Epithelial cell of proximal tubule (primary cell): ENCODE measurements around the gene ZFYVE1. TPM values are rescaled to one million over a fixed set of nuclear protein-coding genes. Genes with fewer than 3 reads are reported as not detected.

Experiments
- DNase-seq: peaks from one replicate; pipeline ENCODE4 v3.0.0-alpha.2; 2011; ENCODE audit warnings: low read depth
- H3K4me3 ChIP-seq: 2 replicates; pipeline ENCODE4 v1.5.1; 2011; ENCODE audit warnings: low read depth, mild to moderate bottlenecking, low read length
- total RNA-seq: library from RNA; depleted of rRNA; stranded (reverse); fragments of >200 nt; gene quantifications from 2 replicates; pipeline ENCODE4 v1.2.3, GENCODE V29; 2015
- TF ChIP-seq, protein P1 (sequence below): conservative IDR thresholded peaks from 2 replicates; pipeline ENCODE4 v1.5.1; 2012; ENCODE audit warnings: low read depth, mild to moderate bottlenecking, low read length

ZFYVE1 gene
- total RNA-seq, 1 donor from 2014 or later = 10.1 TPM

DNA sequence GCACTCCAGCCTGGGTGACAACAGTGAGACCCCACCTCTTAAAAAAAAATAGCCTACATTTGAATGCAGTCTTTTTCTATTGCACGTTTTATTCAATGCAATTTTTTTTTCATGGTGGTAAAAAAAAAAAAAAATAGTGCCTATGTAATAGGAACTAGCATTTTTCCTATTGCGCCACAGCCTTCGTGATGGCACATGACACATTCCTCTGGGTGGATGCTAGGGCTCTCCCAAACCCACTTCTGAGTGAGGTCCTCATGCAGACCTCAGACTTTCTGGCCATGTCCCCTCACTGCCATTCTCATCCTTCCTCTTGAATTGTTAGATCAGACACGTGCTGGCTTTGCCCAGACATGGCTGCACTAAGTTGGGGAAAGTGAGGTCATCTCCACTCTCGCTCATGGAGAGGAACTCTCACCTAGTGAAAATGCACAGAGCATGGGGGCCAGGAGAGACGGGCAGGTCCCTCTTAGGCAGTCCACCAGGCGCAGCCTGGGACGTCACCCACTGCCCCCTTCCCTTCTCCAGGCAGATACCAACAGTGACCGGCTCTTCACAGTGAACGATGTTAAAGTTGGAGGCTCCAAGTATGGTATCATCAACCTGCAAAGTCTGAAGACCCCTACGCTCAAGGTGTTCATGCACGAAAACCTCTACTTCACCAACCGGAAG is 81.4 kb downstream of the ZFYVE1 start:
- DNase-seq = no peak
- TF ChIP-seq, protein P1, sequence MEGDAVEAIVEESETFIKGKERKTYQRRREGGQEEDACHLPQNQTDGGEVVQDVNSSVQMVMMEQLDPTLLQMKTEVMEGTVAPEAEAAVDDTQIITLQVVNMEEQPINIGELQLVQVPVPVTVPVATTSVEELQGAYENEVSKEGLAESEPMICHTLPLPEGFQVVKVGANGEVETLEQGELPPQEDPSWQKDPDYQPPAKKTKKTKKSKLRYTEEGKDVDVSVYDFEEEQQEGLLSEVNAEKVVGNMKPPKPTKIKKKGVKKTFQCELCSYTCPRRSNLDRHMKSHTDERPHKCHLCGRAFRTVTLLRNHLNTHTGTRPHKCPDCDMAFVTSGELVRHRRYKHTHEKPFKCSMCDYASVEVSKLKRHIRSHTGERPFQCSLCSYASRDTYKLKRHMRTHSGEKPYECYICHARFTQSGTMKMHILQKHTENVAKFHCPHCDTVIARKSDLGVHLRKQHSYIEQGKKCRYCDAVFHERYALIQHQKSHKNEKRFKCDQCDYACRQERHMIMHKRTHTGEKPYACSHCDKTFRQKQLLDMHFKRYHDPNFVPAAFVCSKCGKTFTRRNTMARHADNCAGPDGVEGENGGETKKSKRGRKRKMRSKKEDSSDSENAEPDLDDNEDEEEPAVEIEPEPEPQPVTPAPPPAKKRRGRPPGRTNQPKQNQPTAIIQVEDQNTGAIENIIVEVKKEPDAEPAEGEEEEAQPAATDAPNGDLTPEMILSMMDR = no peak
- H3K4me3 ChIP-seq = no peak overlapping the region

DNA sequence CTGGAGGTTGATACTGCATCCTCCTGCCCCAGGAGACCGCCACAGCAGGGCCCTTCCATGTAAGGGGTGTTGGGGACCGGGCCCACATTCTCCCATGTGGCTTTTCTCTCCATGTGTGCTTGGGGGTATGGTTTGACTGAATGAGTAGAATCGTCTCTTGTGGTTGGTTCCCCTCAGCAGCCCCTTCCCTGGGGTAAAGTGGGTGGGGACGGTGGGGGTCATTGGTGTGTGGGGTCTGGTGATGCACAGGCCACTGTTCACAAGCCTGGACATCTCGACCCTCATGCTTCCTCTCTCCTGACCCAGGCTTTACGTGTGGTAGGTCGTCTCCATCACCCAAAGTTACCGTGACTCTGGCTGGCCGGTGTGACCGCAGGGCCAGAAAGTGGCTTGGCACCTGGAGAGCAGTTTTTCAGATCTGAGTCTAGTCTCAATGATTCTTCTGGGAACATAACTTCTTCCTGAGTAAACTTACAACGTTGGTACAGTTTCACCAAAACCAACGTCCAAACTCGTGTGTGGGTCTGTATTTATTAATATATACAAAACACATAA is 83.0 kb downstream of the ZFYVE1 start:
- TF ChIP-seq, protein P1 = no peak
- H3K4me3 ChIP-seq = no peak overlapping the region
- no peak for DNase-seq

DNA sequence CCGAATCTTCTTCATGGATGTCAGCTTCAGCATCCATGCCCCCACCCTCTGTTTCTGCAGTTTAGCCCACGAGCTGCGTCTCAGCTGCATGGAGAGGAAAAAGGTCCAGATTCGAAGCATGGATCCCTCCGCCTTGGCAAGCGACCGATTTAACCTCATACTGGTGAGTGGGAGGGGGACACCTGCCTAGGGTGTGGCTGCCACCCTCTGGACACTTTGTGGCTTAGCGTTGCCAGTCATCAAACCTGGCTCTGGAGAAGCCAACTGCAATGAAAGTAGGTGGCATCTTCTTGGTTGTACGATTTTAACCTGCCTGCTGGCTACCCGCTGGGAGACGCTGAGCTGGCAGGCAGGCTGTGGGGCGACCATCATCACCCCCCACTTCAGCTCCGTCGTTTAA is 84.0 kb downstream of the ZFYVE1 start:
- TF ChIP-seq, protein P1 = peak; percentile 12
- DNase-seq = no peak
- H3K4me3 ChIP-seq = no peak overlapping the region

DNA sequence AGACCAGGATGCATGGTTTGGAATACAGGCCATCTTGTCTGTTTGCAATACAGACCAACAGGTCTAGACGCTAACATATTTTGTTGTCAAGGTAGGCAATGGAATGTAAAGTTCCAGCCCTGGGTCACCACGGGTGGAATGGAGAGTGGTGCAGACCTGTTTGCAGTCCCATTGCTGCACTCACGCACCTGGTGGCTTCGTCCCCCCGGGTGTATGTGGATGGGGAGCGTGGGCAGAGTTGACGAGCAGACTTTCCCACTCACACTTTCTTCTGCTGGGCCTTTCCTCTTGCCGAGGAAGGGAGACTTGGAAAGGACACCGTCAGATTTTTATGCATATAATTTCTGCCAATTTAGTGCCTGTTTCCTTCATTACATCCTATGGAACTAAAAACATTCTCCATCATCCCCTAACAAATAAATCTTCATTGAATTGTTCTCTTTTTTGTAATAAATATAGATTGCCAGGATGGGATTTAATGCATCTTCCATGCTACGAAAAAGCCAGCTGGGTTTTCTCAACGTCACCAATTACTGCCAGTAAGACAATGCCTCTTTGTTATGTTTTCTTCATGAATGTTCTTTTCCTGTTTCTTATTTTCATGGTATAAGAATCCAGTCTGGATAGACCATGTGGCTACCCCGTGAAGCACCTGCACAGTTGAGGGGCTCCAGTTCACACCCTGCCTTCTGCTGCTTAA is 85.5 kb downstream of the ZFYVE1 start:
- no peak overlapping the region for H3K4me3 ChIP-seq
- no peak for DNase-seq
- TF ChIP-seq, protein P1 = no peak

DNA sequence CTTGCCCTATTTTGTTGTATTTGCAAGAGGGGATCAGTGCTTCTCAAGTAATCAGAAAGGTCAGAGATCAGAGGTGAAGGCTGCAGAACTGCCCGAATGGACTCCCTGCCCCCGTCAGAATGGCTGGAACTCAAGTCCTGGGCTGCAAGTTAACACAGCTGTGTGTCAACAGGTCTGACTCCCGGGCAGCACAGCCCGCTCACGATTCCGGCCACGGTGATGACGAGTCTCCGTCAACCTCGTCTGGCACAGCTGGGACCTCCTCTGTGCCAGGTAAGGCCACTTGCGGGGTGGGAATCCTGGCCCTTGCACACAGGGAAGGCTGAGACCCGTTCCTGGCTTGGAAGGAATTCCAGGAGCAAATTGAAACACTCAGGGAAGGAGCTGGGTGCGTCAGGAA is 87.3 kb downstream of the ZFYVE1 start:
- no peak for DNase-seq
- TF ChIP-seq, protein P1 = no peak
- no peak overlapping the region for H3K4me3 ChIP-seq

DNA sequence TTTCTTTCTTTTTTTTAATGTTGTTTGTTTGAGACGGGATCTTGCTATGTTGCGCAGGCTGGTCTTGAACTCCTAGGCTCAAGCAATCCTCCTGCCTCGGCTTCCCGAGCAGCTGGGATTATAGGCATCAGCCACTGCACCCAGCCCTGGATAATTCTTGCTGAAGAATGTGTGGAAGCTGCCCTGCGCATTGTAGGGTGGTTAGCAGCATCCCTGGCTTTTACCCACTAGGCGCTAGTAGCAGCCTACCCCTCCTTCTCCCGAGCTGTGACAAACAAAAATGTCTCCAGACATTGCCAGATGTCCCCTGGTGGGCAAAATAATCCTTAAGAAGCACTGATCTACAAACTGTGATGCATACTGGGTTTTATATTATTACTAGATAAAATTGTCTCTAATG is 94.0 kb downstream of the ZFYVE1 start:
- DNase-seq = no peak
- no peak overlapping the region for H3K4me3 ChIP-seq
- TF ChIP-seq, protein P1 = no peak
